ENCODE measurements around the gene TSKU. TPM values are rescaled to one million over a fixed set of nuclear protein-coding genes. Genes with fewer than 3 reads are reported as not detected.

TSKU gene
- total RNA-seq, 1 donor from 2014 or later, result 6.9 TPM

DNA sequence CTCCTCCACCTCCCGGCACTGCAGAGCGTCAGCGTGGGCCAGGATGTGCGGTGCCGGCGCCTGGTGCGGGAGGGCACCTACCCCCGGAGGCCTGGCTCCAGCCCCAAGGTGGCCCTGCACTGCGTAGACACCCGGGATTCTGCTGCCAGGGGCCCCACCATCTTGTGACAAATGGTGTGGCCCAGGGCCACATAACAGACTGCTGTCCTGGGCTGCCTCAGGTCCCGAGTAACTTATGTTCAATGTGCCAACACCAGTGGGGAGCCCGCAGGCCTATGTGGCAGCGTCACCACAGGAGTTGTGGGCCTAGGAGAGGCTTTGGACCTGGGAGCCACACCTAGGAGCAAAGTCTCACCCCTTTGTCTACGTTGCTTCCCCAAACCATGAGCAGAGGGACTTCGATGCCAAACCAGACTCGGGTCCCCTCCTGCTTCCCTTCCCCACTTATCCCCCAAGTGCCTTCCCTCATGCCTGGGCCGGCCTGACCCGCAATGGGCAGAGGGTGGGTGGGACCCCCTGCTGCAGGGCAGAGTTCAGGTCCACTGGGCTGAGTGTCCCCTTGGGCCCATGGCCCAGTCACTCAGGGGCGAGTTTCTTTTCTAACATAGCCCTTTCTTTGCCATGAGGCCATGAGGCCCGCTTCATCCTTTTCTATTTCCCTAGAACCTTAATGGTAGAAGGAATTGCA lies 13.5 kb downstream of the TSKU start:
- intact Hi-C loops (cut with DNase I), result no loop called here
- DNase-seq (ENCODE audit: low spot score), result no peak

GRCh38 chr11:76797341-76798201 lies 14.4 kb downstream of the TSKU start:
- intact Hi-C loops (cut with DNase I), result no loop called here
- no peak for DNase-seq (ENCODE audit: low spot score)

DNA sequence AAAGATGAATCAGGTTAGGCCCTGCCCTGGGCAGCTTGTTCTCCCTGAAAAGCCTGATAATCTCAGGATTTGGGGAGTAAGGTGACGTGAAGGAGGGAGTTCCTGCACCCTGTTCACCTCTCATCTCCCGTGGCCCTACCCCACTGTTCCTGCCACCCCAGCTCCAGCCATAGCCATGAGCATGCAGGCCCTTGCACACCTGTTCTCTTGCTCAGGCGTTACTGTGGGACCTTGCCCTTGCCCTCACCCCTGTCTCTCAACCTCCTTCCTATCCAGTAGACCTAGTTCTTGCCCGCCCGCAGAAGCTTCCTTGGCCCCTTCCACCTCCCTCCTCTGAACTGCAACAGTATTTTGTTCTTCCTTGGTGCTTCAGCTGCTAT lies 15.0 kb downstream of the TSKU start:
- intact Hi-C loops (cut with DNase I), result no loop called here

GRCh38 chr11:76798671-76799065 lies 15.5 kb downstream of the TSKU start:
- intact Hi-C loops (cut with DNase I), result loop anchor here (1.0 kb wide), 1 partner anchor 65 kb away; no protein-coding TSS in a partner anchor
- DNase-seq (ENCODE audit: low spot score), result no peak

More for the DNA sequence above, 15.0 kb downstream of the TSKU start:
- no peak for DNase-seq (ENCODE audit: low spot score)

- peak; percentile 93 for DNase-seq (ENCODE audit: low spot score)
- intact Hi-C loops (cut with DNase I), result loop anchor here (1.0 kb wide), 1 partner anchor 66 kb away; no protein-coding TSS in a partner anchor
Measured at GRCh38 chr11:76799066-76799804, 16.1 kb downstream of the TSKU start.

DNA sequence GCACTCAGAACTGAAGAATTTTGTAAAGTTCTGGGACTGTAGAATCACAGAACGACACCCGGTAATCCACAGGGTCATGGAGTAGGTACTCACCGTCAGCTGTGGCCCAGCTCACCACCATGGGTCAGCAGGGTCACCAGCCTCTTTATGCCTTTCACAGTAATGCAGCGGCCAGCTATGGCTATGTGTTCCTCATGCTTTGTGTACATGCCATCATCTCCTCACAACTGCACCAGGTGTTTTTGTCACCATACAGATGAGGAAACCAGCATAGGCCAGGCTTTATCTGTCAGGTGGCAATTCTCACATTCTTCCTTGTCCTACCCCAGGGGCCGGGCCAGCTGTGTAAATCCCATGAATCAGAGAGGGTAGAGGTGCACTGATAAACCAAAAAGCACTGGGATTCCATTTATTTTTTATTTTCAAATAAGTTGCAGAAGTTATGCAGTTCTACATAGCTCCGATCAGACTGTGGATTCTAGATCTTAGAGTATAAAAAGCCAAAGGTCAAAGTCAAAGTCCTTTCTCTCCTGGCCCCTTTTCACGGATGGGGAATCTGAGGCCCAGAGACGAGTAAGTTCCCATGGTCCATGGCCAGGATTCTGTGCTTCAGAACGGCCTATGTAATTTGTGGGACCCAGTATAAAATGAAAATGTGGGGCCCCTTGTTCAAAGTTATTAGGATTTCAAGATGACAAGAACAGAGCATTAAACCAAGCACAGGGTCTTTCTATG lies 17.5 kb downstream of the TSKU start:
- intact Hi-C loops (cut with DNase I), result no loop called here
- DNase-seq (ENCODE audit: low spot score), result peak; percentile 26

- intact Hi-C loops (cut with DNase I), result no loop called here
Measured at GRCh38 chr11:76801225-76801624, 18.1 kb downstream of the TSKU start.

GRCh38 chr11:76801736-76802135 lies 18.6 kb downstream of the TSKU start:
- intact Hi-C loops (cut with DNase I), result no loop called here
- no peak for DNase-seq (ENCODE audit: low spot score)

More at GRCh38 chr11:76801225-76801624, 18.1 kb downstream of the TSKU start:
- no peak for DNase-seq (ENCODE audit: low spot score)

GRCh38 chr11:76802151-76802550 lies 19.0 kb downstream of the TSKU start:
- intact Hi-C loops (cut with DNase I), result no loop called here
- DNase-seq (ENCODE audit: low spot score), result peak; percentile 36

DNA sequence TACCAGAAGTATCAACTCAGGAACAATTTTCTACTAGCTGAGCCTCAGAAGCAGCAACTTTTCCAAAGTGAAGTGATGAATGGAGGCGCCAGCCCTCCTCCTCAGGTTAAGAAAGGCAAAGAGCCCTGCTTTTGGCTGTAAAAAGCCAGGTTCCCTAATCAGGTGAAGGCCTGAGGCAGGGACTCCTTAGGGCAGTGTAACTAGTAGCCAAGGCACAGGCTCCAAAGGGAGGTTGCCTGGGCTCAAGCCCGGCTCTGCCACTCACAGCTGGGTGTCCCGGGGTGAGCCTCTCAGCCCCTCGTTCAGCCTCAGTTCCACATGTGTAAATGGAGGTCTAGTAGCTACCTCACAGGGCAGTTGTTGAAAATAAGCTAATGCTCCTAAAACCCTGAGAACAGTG lies 19.5 kb downstream of the TSKU start:
- intact Hi-C loops (cut with DNase I), result no loop called here

GRCh38 chr11:76803023-76803422 lies 19.9 kb downstream of the TSKU start:
- intact Hi-C loops (cut with DNase I), result no loop called here
- peak; percentile 58 for DNase-seq (ENCODE audit: low spot score)

More for the DNA sequence above, 19.5 kb downstream of the TSKU start:
- DNase-seq (ENCODE audit: low spot score), result peak; percentile 38

DNA sequence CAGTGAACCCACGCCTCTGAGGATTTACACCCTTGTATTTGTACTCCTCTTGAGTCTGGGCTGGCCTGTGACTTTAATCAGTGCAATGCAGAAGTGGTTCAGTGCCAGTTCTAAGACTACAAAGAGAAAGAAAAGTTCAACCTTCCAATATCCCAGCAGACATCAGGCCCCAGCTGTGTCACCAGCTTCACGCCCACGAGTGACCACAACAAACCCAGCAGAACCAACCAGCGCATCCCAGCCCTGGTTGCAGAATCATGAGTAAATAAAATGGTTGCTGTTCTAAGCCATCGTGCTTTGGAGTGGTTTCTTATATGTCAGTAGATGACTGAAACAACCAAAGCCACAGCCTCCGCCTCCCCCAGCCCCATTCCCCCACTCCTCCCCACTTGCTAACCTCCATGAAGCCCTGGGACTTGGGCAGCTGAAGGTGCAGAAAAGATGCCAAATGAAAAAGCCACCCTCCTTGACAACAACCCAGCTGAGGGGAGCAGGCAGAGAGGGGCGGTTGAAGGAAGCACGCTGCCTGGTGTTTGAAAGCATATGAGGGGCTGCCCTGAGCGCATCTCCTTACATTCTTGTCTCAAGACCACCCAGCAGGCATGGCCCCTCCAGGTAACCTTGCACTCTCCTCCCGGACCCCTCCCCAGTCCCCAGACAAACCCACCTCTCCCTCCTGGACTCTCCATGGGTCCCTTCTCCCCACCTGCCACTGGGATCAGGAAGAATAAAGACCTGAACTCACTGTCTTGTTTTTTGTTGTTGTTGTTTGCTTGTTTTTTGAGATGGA lies 20.9 kb downstream of the TSKU start:
- peak; percentile 50 for DNase-seq (ENCODE audit: low spot score)
- intact Hi-C loops (cut with DNase I), result no loop called here

DNA sequence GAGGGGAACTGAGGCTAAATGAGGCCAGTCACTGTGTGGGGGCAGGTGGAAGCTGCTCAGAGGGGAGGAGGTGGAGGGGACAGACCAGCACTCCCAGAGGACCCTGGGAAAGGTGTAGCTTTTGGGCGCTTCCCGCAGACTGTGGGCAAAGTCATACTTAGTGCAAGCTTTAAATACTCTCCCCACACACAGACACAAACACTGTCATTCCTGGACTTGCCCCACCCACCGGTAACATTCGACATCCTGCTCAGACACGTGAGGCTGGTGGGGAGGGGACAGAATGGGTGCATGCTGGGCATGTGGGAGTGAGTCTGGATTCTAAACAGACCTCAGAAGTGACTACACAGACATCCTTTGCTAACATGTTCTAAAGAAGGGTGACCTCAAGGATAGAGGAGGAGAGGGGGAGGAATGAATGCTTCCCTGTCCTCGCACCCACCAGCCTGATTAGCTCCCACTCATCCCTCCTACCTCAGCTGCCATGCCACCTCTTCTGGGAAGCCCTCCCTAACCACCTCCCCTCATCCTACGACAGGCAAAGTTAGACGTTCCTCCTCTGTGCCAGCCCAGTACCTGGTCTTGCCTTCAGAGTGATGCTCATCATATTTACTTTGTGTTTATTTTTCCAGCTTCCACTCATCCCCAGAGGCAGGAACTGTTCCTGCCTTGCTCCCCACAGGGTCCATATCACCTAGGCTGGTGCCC lies 22.2 kb downstream of the TSKU start:
- peak; percentile 70 for DNase-seq (ENCODE audit: low spot score)

GRCh38 chr11:76806131-76806530 lies 23.0 kb downstream of the TSKU start:
- intact Hi-C loops (cut with DNase I), result loop anchor here (5.0 kb wide), 1 partner anchor 241 kb away; no protein-coding TSS in a partner anchor
- peak; percentile 50 for DNase-seq (ENCODE audit: low spot score)

More for the DNA sequence above, 22.2 kb downstream of the TSKU start:
- intact Hi-C loops (cut with DNase I), result loop anchor here (5.0 kb wide), 1 partner anchor 242 kb away; no protein-coding TSS in a partner anchor

- peak; percentile 44 for DNase-seq (ENCODE audit: low spot score)
- intact Hi-C loops (cut with DNase I), result loop anchor here (5.0 kb wide), 1 partner anchor 241 kb away; no protein-coding TSS in a partner anchor
Measured at GRCh38 chr11:76806608-76807205, 23.6 kb downstream of the TSKU start.

DNA sequence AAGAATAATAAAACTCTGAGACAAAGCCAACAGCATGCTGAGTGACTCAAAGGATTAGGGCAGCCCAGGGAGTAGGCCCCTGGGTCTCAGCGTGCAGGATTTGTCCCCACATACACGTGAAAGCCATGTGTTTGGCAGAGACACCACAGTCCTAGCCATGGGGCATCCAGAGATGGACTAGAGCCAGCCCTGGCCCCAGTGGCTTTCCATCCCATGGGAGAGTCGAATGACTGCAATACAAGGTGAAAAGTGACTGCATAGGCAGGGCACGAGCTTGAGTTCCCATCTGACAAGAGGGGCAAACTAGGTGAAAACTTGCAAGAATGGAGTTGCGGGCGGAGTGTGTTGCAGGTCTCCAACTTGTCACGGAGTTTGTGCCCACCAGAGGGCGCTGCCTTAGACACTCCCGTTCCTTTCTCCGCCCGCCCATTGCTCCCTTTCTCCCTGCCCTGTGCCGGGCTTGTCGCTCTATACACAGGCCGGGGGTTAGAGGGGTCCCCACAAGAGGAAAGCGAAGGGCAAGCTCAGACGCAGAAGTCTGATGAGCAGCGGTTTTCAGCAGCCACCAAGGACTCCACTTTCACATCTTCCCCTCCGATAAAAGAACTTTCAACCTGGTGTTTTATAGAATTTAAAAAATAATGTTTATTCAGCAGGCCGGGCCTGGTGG lies 24.2 kb downstream of the TSKU start:
- intact Hi-C loops (cut with DNase I), result loop anchor here (5.0 kb wide), 1 partner anchor 240 kb away; no protein-coding TSS in a partner anchor
- DNase-seq (ENCODE audit: low spot score), result peak; percentile 87

DNA sequence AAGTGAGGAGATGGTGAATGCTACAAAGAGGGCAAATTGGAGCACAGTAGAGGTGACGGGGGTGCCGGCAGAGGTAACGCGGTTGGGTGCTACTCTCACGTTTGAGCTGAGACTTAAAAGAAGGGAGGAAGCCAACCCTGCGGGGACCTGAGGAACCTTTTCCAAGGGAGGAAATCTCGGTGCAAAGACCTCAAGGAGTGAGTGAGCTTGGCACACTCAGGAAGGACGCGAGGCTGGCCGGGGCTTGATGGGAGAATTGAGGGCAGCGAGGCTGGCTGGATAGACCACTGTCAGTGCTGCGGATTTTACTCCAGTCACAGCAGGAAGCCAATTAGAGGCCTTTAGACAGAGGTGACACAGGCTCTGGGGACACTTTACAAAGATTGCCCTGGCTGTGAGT lies 25.0 kb downstream of the TSKU start:
- intact Hi-C loops (cut with DNase I), result loop anchor here (5.0 kb wide), 1 partner anchor 239 kb away; no protein-coding TSS in a partner anchor
- peak; percentile 47 for DNase-seq (ENCODE audit: low spot score)
